ENCODE data around the gene TAS2R31. TPM values are rescaled to one million over a fixed set of nuclear protein-coding genes. Genes with fewer than 3 reads are reported as not detected.
A peak's percentile ranks its signal among the peaks of the same experiment; 100 is the strongest.

TAS2R31 gene
- total and polyA plus RNA-seq, 2 of the 13 experiments (the other 11 are each of a cell fraction or from before 2014, with no cell fraction given) = 0.96 to 6.5 TPM

DNA sequence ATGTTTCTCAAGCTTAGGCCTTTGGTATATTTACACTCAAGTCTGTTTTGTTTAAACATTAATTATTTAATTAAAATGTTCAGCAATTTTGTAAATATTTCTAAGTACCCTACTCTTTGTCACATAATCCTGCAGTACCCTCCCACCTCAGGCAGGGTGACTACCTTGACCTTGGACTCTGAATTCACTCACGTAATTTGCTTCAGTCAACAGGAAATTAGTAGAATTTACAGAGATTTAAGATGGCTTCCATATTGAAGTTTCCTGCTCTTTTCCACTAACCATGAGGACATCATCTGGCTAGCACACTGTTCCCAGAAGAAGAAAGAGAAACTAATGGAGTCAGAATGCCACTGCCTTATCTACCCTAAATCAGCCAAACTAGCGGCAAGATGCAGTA, 7.8 kb downstream of the TAS2R31 start (continued):
- TF ChIP-seq, protein P1, sequence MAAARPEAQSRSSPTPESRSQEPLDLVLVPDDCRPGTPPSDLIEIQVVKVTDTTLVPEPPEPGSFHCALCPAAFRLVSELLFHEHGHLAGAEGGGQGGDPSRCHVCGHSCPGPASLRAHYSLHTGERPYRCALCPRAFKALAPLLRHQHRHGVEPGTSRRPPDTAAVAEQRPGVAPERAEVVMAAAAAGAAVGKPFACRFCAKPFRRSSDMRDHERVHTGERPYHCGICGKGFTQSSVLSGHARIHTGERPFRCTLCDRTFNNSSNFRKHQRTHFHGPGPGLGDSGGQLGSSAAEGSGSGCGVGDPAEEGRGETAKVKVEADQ (CRISPR knock-in tag; IDR thresholded peaks at IDR 0.05; ENCODE audit: borderline replicate concordance) = no peak
- TF ChIP-seq ETV5 (CRISPR knock-in tag; IDR thresholded peaks at IDR 0.05; ENCODE audit: borderline replicate concordance) (peak; percentile 24; the same call in 1 of the 2 replicates), ZNF383 (CRISPR knock-in tag; IDR thresholded peaks at IDR 0.05; ENCODE audit: borderline replicate concordance) (no peak), ZNF883 (CRISPR knock-in tag; IDR thresholded peaks at IDR 0.05; ENCODE audit: not compliant biosample characterization) (no peak), ZNF460 (CRISPR knock-in tag; IDR thresholded peaks at IDR 0.05; ENCODE audit: borderline replicate concordance) (no peak), POGZ (CRISPR knock-in tag; IDR thresholded peaks at IDR 0.05) (peak; percentile 90), ARID2 (CRISPR knock-in tag; IDR thresholded peaks at IDR 0.05; ENCODE audit: borderline replicate concordance) (no peak), ZNF142 (CRISPR knock-in tag; IDR thresholded peaks at IDR 0.05) (no peak), DNMT3B (CRISPR knock-in tag; conservative IDR thresholded peaks at IDR 0.05) (no peak), SIN3B (IDR thresholded peaks at IDR 0.05; ENCODE audit: low read length) (no peak), PLRG1 (conservative IDR thresholded peaks at IDR 0.05) (no peak), FOXK1 (CRISPR knock-in tag; IDR thresholded peaks at IDR 0.05; ENCODE audit: borderline replicate concordance, low read depth) (no peak), TMF1 (CRISPR knock-in tag; IDR thresholded peaks at IDR 0.05; ENCODE audit: low read depth) (no peak), ZNF235 (CRISPR knock-in tag; IDR thresholded peaks at IDR 0.05; ENCODE audit: borderline replicate concordance) (no peak), ZNF124 (CRISPR knock-in tag; IDR thresholded peaks at IDR 0.05) (no peak), ZMYM4 (CRISPR knock-in tag; IDR thresholded peaks at IDR 0.05) (peak; percentile 75), KDM1A (CRISPR knock-in tag; IDR thresholded peaks at IDR 0.05) (no peak), ZNF550 (CRISPR knock-in tag; IDR thresholded peaks at IDR 0.05; ENCODE audit: borderline replicate concordance) (no peak), FOXP1 (IDR thresholded peaks at IDR 0.05) (no peak), FOXP1 (CRISPR knock-in tag; IDR thresholded peaks at IDR 0.05) (peak; percentile 5; the same call in 1 of the 2 replicates), ZSCAN12 (CRISPR knock-in tag; IDR thresholded peaks at IDR 0.05) (no peak), ELF4 (CRISPR knock-in tag; IDR thresholded peaks at IDR 0.05; ENCODE audit: borderline replicate concordance) (no peak)
- TF ChIP-seq, protein P2, sequence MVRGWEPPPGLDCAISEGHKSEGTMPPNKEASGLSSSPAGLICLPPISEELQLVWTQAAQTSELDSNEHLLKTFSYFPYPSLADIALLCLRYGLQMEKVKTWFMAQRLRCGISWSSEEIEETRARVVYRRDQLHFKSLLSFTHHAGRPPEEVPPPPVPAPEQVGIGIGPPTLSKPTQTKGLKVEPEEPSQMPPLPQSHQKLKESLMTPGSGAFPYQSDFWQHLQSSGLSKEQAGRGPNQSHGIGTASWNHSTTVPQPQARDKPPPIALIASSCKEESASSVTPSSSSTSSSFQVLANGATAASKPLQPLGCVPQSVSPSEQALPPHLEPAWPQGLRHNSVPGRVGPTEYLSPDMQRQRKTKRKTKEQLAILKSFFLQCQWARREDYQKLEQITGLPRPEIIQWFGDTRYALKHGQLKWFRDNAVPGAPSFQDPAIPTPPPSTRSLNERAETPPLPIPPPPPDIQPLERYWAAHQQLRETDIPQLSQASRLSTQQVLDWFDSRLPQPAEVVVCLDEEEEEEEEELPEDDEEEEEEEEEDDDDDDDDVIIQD (CRISPR knock-in tag; IDR thresholded peaks at IDR 0.05; ENCODE audit: low read depth) = peak; percentile 99
- TF ChIP-seq, protein P3, sequence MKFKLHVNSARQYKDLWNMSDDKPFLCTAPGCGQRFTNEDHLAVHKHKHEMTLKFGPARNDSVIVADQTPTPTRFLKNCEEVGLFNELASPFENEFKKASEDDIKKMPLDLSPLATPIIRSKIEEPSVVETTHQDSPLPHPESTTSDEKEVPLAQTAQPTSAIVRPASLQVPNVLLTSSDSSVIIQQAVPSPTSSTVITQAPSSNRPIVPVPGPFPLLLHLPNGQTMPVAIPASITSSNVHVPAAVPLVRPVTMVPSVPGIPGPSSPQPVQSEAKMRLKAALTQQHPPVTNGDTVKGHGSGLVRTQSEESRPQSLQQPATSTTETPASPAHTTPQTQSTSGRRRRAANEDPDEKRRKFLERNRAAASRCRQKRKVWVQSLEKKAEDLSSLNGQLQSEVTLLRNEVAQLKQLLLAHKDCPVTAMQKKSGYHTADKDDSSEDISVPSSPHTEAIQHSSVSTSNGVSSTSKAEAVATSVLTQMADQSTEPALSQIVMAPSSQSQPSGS (CRISPR knock-in tag; IDR thresholded peaks at IDR 0.05) = no peak
